CD4-positive, alpha-beta T cell treated with Interleukin-15 for 1 hour (primary cell): ENCODE results near the gene SAMD1.

Source experiments
- DNase-seq: peaks from one replicate; pipeline ENCODE4 v3.0.0-alpha.2; 2020

The SAMD1 gene

DNA sequence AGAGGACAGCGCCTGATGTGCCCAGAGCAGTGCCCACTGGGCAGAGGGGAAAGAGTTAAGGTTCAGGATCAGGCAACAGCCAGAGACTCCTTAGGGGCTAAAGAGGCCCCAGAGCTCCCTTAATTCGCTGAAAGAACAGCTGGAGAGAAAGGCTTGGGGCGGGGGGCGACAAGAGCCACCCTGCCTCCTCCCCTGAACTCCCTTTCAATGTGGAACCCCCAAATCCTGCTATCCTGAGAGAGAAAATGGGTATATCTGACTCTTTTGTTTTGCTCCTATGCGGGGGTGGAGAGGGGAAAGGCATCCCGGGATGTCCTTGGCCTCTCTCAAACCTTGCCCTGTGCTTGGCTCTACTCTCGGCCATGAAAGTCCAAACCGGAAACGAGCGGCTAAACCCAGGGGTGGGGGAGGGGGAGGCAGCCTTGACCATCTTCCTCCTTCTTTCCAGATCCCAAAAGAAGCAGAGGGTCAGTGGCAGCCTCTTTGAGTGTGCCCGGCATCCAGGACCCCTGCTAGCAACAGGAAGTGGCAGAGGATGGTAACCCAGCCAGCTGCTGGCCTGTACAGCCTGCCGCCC lies 22.3 kb upstream of the SAMD1 start:
- DNase-seq: no peak

DNA sequence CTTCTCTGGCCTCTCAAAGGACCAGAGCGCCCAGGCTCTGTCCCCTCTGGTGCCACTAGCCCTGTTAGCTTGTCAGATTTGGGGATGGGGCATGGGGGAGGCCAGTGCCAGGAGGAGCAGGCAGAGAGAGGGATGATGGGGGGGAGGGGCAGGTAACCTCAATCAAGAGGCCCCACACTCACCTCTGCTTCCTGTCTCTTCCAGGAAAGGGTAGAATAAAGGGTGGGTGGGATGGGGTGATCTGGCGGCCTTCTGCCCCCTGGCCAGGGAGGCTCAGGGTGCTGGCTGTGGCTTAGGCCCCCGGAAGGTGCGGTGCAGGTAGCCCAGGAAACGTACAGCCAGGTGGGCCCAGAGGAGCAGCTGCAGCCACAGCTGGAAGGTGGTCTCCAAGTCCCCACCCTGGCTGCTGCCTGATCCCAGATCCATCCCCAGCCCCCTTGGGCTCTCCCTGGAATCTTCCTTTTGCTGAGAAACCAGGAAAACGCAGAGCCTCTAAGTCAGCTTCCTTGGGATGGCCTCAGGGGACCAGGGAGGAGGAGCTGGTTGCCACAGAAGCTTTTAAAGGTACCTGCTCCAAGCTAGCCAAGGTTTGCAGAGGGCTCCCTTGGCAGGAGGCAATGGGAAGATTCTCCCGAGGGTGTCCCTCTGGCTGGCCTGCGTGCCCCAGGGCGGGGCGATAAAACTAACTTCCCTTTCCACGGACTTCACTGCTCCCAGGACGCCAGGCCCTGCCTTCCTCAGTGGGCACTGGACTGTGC lies 21.7 kb upstream of the SAMD1 start:
- no peak for DNase-seq

DNA sequence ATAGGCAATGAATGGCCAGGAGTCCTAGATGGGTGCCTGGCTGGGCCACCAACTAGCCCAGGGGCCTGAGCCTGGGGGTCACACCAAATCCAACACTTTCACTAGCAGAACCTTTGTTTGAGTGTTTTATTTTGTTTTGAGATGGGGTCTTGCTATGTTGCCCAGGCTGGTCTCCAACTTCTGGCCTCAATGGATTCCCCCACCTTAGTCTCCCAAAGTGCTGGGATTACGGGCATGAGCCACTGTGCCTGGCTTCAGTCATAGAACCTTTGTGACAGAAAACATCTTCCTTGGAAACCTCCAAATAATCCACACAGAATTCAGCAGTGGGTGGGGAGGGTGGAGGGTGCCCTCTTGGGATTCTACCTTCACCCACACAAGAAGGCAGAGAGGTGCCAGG lies 20.9 kb upstream of the SAMD1 start:
- no peak for DNase-seq

DNA sequence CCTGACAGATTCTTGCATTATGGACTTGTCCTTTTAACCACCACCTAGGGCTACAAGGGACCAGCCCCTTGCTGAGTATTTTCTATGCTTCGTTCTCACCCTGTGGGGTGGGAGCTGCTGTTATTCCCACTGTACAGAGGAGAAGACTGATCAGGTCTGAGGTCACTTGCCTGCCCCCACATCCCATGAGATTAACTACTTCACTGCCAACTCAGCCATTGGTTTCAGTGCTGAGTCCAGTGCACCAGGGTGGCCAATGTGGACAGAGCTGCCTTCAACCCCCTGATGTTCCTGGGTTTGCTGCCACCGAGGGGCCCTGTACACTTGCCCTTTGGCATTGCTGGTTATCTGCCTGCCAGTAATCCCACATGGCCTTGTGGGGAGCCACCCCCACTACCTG lies 20.1 kb upstream of the SAMD1 start:
- DNase-seq: no peak

- DNase-seq: no peak
Observed at GRCh38 chr19:14107581-14108461, 17.3 kb upstream of the SAMD1 start.

GRCh38 chr19:14106840-14107239 lies 16.3 kb upstream of the SAMD1 start:
- DNase-seq: no peak

GRCh38 chr19:14105680-14106079 lies 15.1 kb upstream of the SAMD1 start:
- DNase-seq: no peak

DNA sequence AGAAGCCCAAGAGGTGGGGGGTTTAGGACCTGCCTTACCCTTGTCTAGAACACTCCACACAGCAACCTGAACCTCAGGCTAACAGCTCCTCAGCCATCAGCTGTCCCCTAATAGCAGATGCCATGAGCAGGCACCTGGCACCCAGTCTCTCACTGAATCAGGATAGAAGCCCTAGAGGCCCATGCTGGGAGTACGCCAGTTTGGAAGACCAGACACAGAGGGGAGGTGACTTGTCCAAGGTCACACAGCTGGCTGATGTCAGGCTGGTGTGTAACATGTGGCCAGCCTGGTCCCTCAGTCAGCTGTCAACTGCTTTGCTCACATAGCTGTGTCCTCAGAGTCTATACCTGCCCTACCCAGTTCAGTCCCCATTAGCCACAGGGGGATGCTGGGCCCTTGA lies 12.8 kb upstream of the SAMD1 start:
- no peak for DNase-seq

- no peak for DNase-seq
Observed at GRCh38 chr19:14102756-14103155, 12.2 kb upstream of the SAMD1 start.

DNA sequence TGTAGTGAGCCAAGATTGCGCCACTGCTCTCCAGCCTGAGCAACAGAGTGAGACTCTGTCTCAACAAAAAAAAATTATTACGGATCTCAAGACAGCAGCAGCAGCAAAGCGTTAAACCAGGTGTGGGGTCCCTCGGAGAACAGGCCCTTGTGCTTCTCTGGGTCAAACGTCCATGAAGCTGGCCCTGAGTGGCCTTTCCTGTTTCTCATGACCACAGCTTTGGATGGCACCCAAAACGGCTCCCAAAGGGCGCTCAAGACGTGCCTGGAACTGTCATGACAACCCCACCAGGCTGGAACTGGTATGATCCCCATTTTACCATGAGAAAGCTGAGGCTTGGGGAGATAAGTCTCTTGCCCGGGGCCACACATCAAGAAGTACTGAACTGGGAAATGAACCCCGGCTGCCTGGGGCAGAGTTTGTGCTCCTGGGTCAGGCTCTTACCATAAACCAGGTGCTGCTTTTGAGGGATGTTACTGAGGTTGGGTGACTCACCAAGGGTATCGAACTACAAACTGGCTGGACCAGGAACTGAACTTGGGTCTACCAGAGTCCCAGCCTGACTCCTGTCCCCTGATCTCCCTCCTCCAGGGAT lies 11.6 kb upstream of the SAMD1 start:
- no peak for DNase-seq

GRCh38 chr19:14101003-14101545 lies 10.5 kb upstream of the SAMD1 start:
- DNase-seq: no peak

DNA sequence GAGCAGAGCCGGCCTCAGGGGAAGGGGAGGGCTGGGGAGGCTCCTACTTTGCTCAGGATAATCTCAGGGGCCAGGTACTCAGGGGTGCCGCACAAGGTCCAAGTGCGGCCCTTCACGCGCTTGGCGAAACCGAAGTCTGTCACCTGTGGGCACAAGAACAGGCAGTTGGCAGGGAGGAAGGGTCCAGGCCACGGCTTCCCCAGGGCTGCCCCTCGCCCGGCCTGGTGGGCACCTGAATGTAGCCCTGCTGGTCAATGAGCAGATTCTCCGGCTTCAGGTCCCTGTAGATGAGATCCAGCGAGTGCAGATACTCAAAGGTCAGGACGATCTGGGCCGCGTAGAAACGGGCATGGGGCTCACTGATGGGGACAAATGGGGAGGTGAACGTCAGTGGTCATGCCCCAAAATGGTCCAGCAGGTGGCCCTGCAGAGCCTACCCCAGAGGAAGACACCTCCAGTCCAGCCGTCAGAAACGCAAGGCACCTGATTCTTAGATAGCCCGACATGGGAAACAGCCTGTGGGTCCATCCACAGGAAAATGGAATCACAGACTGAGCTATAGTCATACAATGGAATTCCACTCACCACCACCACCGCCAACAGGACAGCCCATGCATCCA lies 7.1 kb upstream of the SAMD1 start:
- no peak for DNase-seq

GRCh38 chr19:14096272-14096992 lies 5.9 kb upstream of the SAMD1 start:
- DNase-seq: no peak

GRCh38 chr19:14094854-14095253 lies 4.3 kb upstream of the SAMD1 start:
- no peak for DNase-seq

- DNase-seq: no peak
Observed at GRCh38 chr19:14093117-14093823, 2.7 kb upstream of the SAMD1 start.

- peak; percentile 53 for DNase-seq
Observed at GRCh38 chr19:14091813-14092462, 1.4 kb upstream of the SAMD1 start.

GRCh38 chr19:14091081-14091812 lies 696 bp upstream of the SAMD1 start:
- DNase-seq: peak; percentile 69

DNA sequence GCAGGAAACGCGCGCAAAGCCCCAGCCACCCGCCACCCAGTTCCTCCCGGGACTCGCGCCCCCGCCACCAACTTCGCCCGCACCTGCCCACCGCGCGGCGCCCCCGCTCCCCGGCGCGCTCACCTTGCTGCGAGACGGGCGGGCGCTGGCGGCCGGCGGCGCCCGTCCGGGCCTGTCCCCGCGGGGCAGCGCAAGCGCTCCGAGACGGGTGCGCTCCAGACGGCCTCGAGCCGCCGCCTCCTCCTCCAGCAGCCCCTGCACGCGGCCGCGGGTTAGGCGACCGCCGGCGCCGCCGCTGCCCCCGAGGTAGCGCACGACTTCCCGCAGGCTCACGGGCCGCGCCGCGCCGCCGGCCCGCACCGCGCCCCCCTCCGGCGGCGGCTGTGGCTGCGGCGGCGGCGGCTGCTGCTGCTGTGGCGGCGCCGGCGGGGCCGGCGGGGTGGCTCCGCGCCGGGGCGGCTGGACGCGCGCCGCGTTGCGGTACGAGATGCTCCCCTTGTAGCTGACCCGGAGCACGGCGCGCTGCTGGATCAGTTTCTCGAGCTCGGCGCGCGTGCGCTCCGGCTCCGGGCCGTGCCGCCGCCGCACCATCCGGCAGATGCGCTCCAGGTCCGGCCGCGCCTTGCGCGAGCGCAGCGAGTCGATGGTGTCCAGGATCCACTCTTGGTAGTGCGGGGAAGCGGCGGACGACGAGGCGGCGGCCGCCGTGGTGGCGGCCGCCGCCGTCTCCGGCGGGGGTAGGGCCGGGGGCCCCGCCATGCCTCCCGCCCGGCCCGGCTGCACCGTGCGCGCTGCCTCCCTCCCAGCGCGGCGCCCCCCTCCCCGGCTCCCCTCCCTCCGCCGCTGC lies 666 bp downstream of the SAMD1 start:
- DNase-seq: peak; percentile 39

DNA sequence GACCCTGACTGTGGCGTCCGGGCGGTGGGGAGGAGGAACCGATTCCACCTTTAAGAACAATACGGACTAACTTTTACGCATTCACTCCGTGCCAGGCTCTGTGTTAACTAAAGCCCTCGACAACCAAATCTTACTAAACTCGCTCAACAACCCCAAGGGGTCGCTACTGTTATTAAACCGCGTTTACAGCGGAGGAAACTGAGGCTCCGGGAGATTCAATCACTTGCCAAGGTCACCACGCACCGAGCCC lies 1.2 kb downstream of the SAMD1 start:
- no peak for DNase-seq
